ENCODE measurements around the gene NRGN. TPM values are rescaled to one million over a fixed set of nuclear protein-coding genes. Genes with fewer than 3 reads are reported as not detected.

NRGN gene
- total RNA-seq, 2 experiments from 2014 or later = 15.3 to 17.0 TPM

Other genes with a start within 250 kb of the NRGN start
- not detected for gene OR8B12, start 196.3 kb upstream of the NRGN start, total RNA-seq
- gene OR8A1, start 169.9 kb upstream of the NRGN start, total RNA-seq = not detected
- gene PANX3, start 128.5 kb upstream of the NRGN start, total RNA-seq = not detected
- gene TBRG1, start 117.1 kb upstream of the NRGN start, total RNA-seq = 10 to 100 TPM; 33.5 to 34.5 TPM
- gene SIAE, start 66.2 kb upstream of the NRGN start, total RNA-seq = 10 to 100 TPM; 11.8 to 12.1 TPM
- 1 to 10 TPM; 5.0 to 6.7 TPM for gene SPA17, start 66.0 kb upstream of the NRGN start, total RNA-seq
- gene VSIG2, start 12.3 kb downstream of the NRGN start, total RNA-seq = under 1 TPM; 0.31 to 0.34 TPM
- under 1 TPM; 0.64 to 0.75 TPM for gene ESAM, start 22.3 kb downstream of the NRGN start, total RNA-seq
- gene MSANTD2, start 60.5 kb downstream of the NRGN start, total RNA-seq = 1 to 10 TPM; 6.1 to 6.4 TPM
- gene ROBO3, start 125.5 kb downstream of the NRGN start, total RNA-seq = 10 to 100 TPM in 1 of 2 experiments, 1 to 10 TPM in 1; 9.0 to 10.4 TPM
- gene ROBO4, start 157.9 kb downstream of the NRGN start, total RNA-seq = not detected
- not detected for gene HEPN1, start 179.3 kb downstream of the NRGN start, total RNA-seq
- gene HEPACAM, start 196.1 kb downstream of the NRGN start, total RNA-seq = not detected
- gene CCDC15, start 214.3 kb downstream of the NRGN start, total RNA-seq = 1 to 10 TPM; 5.6 to 6.4 TPM